ENCODE measurements around the gene MRM1. TPM values are rescaled to one million over a fixed set of nuclear protein-coding genes. Genes with fewer than 3 reads are reported as not detected.

Gene MRM1
- total RNA-seq, 1 donor from 2014 or later = 5.4 TPM

GRCh38 chr17:36610474-36610873 is 9.1 kb downstream of the MRM1 start:
- no peaks in the 10 kb centered on the region for H3K27me3 Mint-ChIP-seq (ENCODE audit: low read depth)
- H3K4me1 Mint-ChIP-seq = peaks cover 6% of the 10 kb centered on the region
- no peaks in the 10 kb centered on the region for H3K36me3 Mint-ChIP-seq (ENCODE audit: low read depth)
- H3K4me3 Mint-ChIP-seq = no peak overlapping the region
- DNase-seq (ENCODE audit: low read depth, low spot score) = no peak
- no peaks in the 10 kb centered on the region for H3K9me3 Mint-ChIP-seq
- H3K27ac Mint-ChIP-seq (ENCODE audit: unreplicated experiment) = no peak overlapping the region
- TF ChIP-seq CTCF (conservative IDR thresholded peaks at IDR 0.05) = no peak

DNA sequence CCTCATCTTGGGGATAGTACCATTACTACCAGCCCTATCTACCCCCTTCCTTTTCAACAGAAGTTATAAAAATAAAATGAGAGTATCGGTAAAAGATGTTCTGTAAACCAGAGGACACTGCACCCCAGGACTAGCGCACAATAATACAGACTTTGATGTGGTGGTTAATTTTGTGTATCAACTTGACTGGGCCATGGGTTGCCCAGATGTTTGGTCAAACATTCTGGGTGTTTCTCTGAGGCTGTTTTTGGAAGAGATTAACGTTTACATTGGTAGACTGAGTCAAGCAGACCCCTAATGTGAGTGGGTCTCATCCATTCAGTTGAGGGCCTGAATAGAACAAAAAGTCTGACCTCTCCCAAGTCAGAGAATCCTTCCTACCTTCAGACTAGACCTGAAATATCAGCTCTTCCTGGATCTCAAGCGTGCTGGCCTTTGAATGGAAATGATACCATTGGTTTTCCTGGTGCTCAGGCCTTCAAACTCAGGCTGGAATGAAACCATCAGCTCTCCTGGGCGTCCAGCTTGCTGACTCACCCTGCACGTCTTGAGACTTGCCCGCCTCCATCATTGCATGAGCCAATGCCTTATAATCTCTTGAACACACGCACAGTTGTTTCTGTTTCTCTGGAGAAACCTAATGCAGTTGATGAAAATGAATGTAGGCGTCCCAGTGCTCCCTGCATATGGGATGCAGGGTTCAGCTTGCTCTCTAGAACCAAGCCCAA is 10.1 kb downstream of the MRM1 start:
- DNase-seq (ENCODE audit: low read depth, low spot score) = no peak
- TF ChIP-seq CTCF (conservative IDR thresholded peaks at IDR 0.05) = no peak
- no peaks in the 10 kb centered on the region for H3K27me3 Mint-ChIP-seq (ENCODE audit: low read depth)
- no peaks in the 10 kb centered on the region for H3K4me1 Mint-ChIP-seq
- no peaks in the 10 kb centered on the region for H3K36me3 Mint-ChIP-seq (ENCODE audit: low read depth)
- no peak overlapping the region for H3K4me3 Mint-ChIP-seq
- no peak overlapping the region for H3K27ac Mint-ChIP-seq (ENCODE audit: unreplicated experiment)
- no peaks in the 10 kb centered on the region for H3K9me3 Mint-ChIP-seq

- H3K4me3 Mint-ChIP-seq = no peak overlapping the region
- H3K27ac Mint-ChIP-seq (ENCODE audit: unreplicated experiment) = no peak overlapping the region
- H3K36me3 Mint-ChIP-seq (ENCODE audit: low read depth) = no peaks in the 10 kb centered on the region
- no peaks in the 10 kb centered on the region for H3K4me1 Mint-ChIP-seq
- no peaks in the 10 kb centered on the region for H3K9me3 Mint-ChIP-seq
- TF ChIP-seq CTCF (conservative IDR thresholded peaks at IDR 0.05) = no peak
- DNase-seq (ENCODE audit: low read depth, low spot score) = no peak
- no peaks in the 10 kb centered on the region for H3K27me3 Mint-ChIP-seq (ENCODE audit: low read depth)
Measured at GRCh38 chr17:36612323-36612722, 10.9 kb downstream of the MRM1 start.

DNA sequence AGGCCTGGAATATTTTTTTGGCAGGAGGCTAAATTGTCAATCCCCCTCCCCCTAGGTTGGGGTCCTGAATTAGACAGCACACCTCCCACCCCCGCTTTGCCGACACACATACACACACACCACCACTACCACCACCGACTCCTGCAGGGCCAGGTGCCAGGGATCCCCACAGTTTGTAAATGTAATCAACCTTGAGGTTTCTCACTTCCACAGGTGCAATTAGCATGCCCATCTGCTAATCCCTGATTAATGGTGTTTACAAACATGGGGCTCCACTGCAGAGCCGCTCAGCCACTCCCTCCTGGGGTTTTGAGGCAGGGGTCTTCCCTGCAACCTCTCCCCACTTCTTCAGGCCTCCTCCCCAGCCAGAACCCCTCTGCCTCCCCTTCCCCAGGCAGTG is 11.8 kb downstream of the MRM1 start:
- no peaks in the 10 kb centered on the region for H3K9me3 Mint-ChIP-seq
- no peaks in the 10 kb centered on the region for H3K36me3 Mint-ChIP-seq (ENCODE audit: low read depth)
- no peak overlapping the region for H3K4me3 Mint-ChIP-seq
- no peaks in the 10 kb centered on the region for H3K27me3 Mint-ChIP-seq (ENCODE audit: low read depth)
- H3K27ac Mint-ChIP-seq (ENCODE audit: unreplicated experiment) = no peak overlapping the region
- no peaks in the 10 kb centered on the region for H3K4me1 Mint-ChIP-seq
- DNase-seq (ENCODE audit: low read depth, low spot score) = no peak
- no peak for TF ChIP-seq CTCF (conservative IDR thresholded peaks at IDR 0.05)

DNA sequence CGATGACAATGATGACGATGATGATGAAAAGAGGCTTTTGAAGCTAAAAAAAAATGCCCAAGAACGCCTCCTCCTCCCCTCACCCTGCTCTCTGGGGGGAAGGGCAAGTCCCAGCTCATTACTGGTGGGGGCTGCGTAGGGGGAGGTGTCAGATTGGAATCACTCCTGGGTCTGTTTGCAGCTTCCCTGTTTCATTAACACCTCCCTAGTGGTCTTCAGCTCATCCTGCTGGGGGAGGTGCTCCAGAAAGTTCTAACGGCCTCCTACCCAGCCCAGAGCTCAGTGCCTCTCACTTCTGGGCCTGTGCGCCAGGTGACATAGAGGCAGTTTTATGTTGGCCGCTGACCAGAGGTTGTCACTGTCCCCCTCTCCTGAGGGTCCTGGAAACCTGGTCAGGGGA is 12.7 kb downstream of the MRM1 start:
- H3K27me3 Mint-ChIP-seq (ENCODE audit: low read depth) = no peaks in the 10 kb centered on the region
- no peak for TF ChIP-seq CTCF (conservative IDR thresholded peaks at IDR 0.05)
- no peaks in the 10 kb centered on the region for H3K4me1 Mint-ChIP-seq
- no peaks in the 10 kb centered on the region for H3K9me3 Mint-ChIP-seq
- H3K4me3 Mint-ChIP-seq = no peak overlapping the region
- no peak for DNase-seq (ENCODE audit: low read depth, low spot score)
- H3K27ac Mint-ChIP-seq (ENCODE audit: unreplicated experiment) = no peak overlapping the region
- no peaks in the 10 kb centered on the region for H3K36me3 Mint-ChIP-seq (ENCODE audit: low read depth)

Measured in neural crest cell (in vitro differentiated cells).